ENCODE data around the gene SMAD3.

Gene SMAD3

GRCh38 chr15:67062369-67062985 lies 2.9 kb upstream of the SMAD3 start:
- in situ Hi-C loops (cut with HindIII; ENCODE audit: low sequenced_read_pairs) = no loop called here

GRCh38 chr15:67063689-67064606 lies 1.5 kb upstream of the SMAD3 start:
- in situ Hi-C loops (cut with HindIII; ENCODE audit: low sequenced_read_pairs) = no loop called here

GRCh38 chr15:67064607-67065530 lies 533 bp upstream of the SMAD3 start:
- in situ Hi-C loops (cut with HindIII; ENCODE audit: low sequenced_read_pairs) = no loop called here

GRCh38 chr15:67066041-67066958 lies 898 bp downstream of the SMAD3 start:
- in situ Hi-C loops (cut with HindIII; ENCODE audit: low sequenced_read_pairs) = no loop called here

GRCh38 chr15:67066959-67067853 lies 1.8 kb downstream of the SMAD3 start:
- in situ Hi-C loops (cut with HindIII; ENCODE audit: low sequenced_read_pairs) = no loop called here

GRCh38 chr15:67067930-67068551 lies 2.6 kb downstream of the SMAD3 start:
- in situ Hi-C loops (cut with HindIII; ENCODE audit: low sequenced_read_pairs) = no loop called here

- in situ Hi-C loops (cut with HindIII; ENCODE audit: low sequenced_read_pairs) = no loop called here
Observed at GRCh38 chr15:67068710-67069400, 3.5 kb downstream of the SMAD3 start.

GRCh38 chr15:67070150-67070549 lies 4.7 kb downstream of the SMAD3 start:
- in situ Hi-C loops (cut with HindIII; ENCODE audit: low sequenced_read_pairs) = loop anchor here (10.0 kb wide), 1 partner anchor 75 kb away; no protein-coding TSS in a partner anchor

- in situ Hi-C loops (cut with HindIII; ENCODE audit: low sequenced_read_pairs) = loop anchor here (10.0 kb wide), 1 partner anchor 74 kb away; no protein-coding TSS in a partner anchor
Observed at GRCh38 chr15:67070892-67071664, 5.7 kb downstream of the SMAD3 start.

- in situ Hi-C loops (cut with HindIII; ENCODE audit: low sequenced_read_pairs) = loop anchor here (10.0 kb wide), 1 partner anchor 72 kb away; no protein-coding TSS in a partner anchor
Observed at GRCh38 chr15:67072442-67072841, 7.0 kb downstream of the SMAD3 start.

- in situ Hi-C loops (cut with HindIII; ENCODE audit: low sequenced_read_pairs) = loop anchor here (10.0 kb wide), 1 partner anchor 72 kb away; no protein-coding TSS in a partner anchor
Observed at GRCh38 chr15:67072958-67073357, 7.6 kb downstream of the SMAD3 start.

GRCh38 chr15:67074886-67075229 lies 9.5 kb downstream of the SMAD3 start:
- in situ Hi-C loops (cut with HindIII; ENCODE audit: low sequenced_read_pairs) = loop anchor here (10.0 kb wide), 1 partner anchor 70 kb away; no protein-coding TSS in a partner anchor

GRCh38 chr15:67075555-67076135 lies 10.2 kb downstream of the SMAD3 start:
- in situ Hi-C loops (cut with HindIII; ENCODE audit: low sequenced_read_pairs) = loop anchor here (10.0 kb wide), 1 partner anchor 69 kb away; no protein-coding TSS in a partner anchor

GRCh38 chr15:67076147-67076843 lies 10.9 kb downstream of the SMAD3 start:
- in situ Hi-C loops (cut with HindIII; ENCODE audit: low sequenced_read_pairs) = loop anchor here (10.0 kb wide), 1 partner anchor 69 kb away; no protein-coding TSS in a partner anchor

- in situ Hi-C loops (cut with HindIII; ENCODE audit: low sequenced_read_pairs) = loop anchor here (10.0 kb wide), 1 partner anchor 67 kb away; no protein-coding TSS in a partner anchor
Observed at GRCh38 chr15:67077641-67078215, 12.3 kb downstream of the SMAD3 start.
